Mucosa of descending colon (tissue), 3 donors: Measurements from ENCODE around the gene MXRA7. TPM values are rescaled to one million over a fixed set of nuclear protein-coding genes. Genes with fewer than 3 reads are reported as not detected.
A peak's percentile ranks its signal among the peaks of the same experiment; 100 is the strongest.

Experiments
- ATAC-seq: fragments of 200-7000 bp; cut with Tn5 transposase; one replicate; pipeline ENCODE4 v1.9.1; 2020; ENCODE audit warnings: mild to moderate bottlenecking, moderate library complexity
- DNase-seq, 3 donors: peaks; one replicate each; pipeline ENCODE4 v3.0.0-alpha.2; 2020
- H3K36me3 ChIP-seq: fragments of 200-600 bp; one replicate; pipeline ENCODE4 v1.8.0; 2021; ENCODE audit warnings: low read depth, mild to moderate bottlenecking
- H3K4me1 ChIP-seq: fragments of 200-600 bp; one replicate; pipeline ENCODE4 v1.8.0; 2021; ENCODE audit warnings: low read depth, mild to moderate bottlenecking
- H3K4me3 ChIP-seq: fragments of 200-600 bp; one replicate; pipeline ENCODE4 v1.8.0; 2021; ENCODE audit warnings: mild to moderate bottlenecking
- H3K9me3 ChIP-seq: fragments of 200-600 bp; one replicate; pipeline ENCODE4 v1.8.0; 2021; ENCODE audit warnings: mild to moderate bottlenecking
- intact Hi-C, 2 donors: fragments of 100-400 bp; cut with DNase I in 1 of 2; cut with micrococcal nuclease in 1 of 2; formaldehyde crosslinking; loops; one replicate each; pipeline versions ENCODE4 v1.11.0 to v1.11.1; 2022; cut with DNase I, micrococcal nuclease
- total RNA-seq, 3 donors: library from RNA; stranded (reverse); fragmentation: NEBNext Ultra II Directional in 2 of 3; extraction: Animal tissue kit (Norgen Biotek cat#: 25700) in 2 of 3; gene quantifications; one replicate each; pipeline versions ENCODE4 v1.2.1 to v1.2.4, GENCODE V29; 2021 to 2023
- TF ChIP-seq, protein P1 (sequence below): fragments of 200-600 bp; IDR thresholded peaks from one replicate; pipeline ENCODE4 v1.8.0; 2022; ENCODE audit warnings: antibody characterized with exemption, mild to moderate bottlenecking
- donor health status: DM: no; HTN: no; CAD: no; lungs with moderate emphysema.
- donor health status: DM: no; HTN: no; CAD: no.
- donor health status: DM: no; HTN: yes; CAD: no.

The MXRA7 gene
- total RNA-seq, 3 donors from 2014 or later, result 11.4 to 214 (median 24.5) TPM

DNA sequence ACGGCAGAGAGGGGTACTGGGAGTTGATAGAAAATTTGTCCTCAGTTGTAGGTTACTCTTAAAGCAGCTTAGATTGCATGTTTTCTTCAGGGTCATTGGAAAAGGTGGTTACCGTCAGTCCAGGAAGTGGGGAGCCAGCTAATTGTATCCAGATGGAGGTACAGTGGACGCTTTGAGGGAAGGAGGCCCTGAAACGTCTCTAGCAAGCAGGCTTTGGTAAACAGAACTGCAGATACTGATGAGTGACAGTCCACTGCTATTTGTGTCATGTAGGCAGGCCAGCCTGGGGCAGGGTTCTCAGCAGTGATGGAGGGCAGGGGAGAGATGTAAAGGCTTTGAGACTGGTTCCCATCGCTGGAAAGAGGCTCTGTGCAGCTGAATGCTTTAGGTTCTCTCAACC, 37.0 kb downstream of the MXRA7 start:
- intact Hi-C loops, result no loop called here
- ATAC-seq, result no peak

DNA sequence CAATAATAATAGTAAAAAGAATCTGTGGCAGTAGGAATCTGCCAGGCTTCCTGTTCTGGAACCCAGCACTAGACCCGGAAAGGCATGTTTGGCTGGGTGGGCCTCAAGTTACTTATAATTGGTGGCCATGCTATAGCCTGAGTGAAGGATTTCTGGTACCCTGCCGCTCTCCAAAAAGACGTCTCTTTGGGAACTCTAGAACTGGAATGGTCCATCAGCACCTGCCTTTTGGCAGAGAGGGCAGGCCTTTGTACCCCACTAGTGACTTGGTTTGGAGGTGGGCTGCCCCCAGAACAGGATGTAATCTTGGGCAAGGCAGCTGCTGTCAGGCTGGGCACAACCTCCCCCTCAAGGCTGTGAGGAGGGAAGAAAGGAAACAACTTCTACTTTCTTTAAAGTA, 37.9 kb downstream of the MXRA7 start:
- TF ChIP-seq, protein P1, sequence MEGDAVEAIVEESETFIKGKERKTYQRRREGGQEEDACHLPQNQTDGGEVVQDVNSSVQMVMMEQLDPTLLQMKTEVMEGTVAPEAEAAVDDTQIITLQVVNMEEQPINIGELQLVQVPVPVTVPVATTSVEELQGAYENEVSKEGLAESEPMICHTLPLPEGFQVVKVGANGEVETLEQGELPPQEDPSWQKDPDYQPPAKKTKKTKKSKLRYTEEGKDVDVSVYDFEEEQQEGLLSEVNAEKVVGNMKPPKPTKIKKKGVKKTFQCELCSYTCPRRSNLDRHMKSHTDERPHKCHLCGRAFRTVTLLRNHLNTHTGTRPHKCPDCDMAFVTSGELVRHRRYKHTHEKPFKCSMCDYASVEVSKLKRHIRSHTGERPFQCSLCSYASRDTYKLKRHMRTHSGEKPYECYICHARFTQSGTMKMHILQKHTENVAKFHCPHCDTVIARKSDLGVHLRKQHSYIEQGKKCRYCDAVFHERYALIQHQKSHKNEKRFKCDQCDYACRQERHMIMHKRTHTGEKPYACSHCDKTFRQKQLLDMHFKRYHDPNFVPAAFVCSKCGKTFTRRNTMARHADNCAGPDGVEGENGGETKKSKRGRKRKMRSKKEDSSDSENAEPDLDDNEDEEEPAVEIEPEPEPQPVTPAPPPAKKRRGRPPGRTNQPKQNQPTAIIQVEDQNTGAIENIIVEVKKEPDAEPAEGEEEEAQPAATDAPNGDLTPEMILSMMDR, result no peak
- Histone ChIP-seq H3K4me3 (no peak overlapping the region), H3K36me3 (no peaks in the 10 kb centered on the region), H3K9me3 (no peaks in the 10 kb centered on the region), H3K4me1 (peaks cover 19% of the 10 kb centered on the region)
- intact Hi-C loops, result no loop called here
- DNase-seq (no peak), ATAC-seq (no peak)

More for the DNA sequence above, 37.0 kb downstream of the MXRA7 start:
- no peak for DNase-seq
- Histone ChIP-seq H3K36me3 (no peaks in the 10 kb centered on the region), H3K4me3 (no peak overlapping the region), H3K4me1 (peaks cover 23% of the 10 kb centered on the region), H3K9me3 (no peaks in the 10 kb centered on the region)
- TF ChIP-seq, protein P1, result no peak

GRCh38 chr17:76672270-76672851, 38.4 kb downstream of the MXRA7 start:
- ATAC-seq (peak; percentile 48), DNase-seq (peak in 1 of 3 donors; percentile 73)
- peaks cover 19% of the 10 kb centered on the region for H3K4me1 ChIP-seq
- peak overlapping the region; percentile 27 for H3K4me3 ChIP-seq
- intact Hi-C loops, result no loop called here
- H3K9me3 ChIP-seq, result no peaks in the 10 kb centered on the region
- no peaks in the 10 kb centered on the region for H3K36me3 ChIP-seq
- TF ChIP-seq, protein P1, result no peak

DNA sequence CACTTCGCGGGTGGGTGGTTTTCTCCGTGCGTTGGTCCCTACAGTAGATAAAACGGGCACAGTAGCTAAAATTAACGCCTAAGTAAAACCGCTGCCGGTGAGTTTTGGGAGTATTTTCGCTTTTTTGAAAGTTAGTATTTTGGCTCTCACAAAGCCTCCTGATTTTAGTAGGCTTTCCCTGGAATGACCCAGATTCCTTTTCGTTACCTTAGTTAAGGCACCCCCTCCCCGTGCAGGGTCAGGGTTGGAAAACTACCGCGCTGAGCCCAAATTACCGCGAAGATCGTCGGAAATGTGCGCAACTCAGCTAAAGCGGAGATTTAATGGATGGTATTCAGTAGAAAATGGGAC, 38.9 kb downstream of the MXRA7 start:
- H3K9me3 ChIP-seq, result no peaks in the 10 kb centered on the region
- ATAC-seq, result no peak
- TF ChIP-seq, protein P1, result no peak
- H3K36me3 ChIP-seq, result no peaks in the 10 kb centered on the region
- peak overlapping the region; percentile 27 for H3K4me3 ChIP-seq
- intact Hi-C loops, result no loop called here
- H3K4me1 ChIP-seq, result peaks cover 19% of the 10 kb centered on the region
- DNase-seq, result no peak

GRCh38 chr17:76671123-76671911, 39.4 kb downstream of the MXRA7 start:
- no peaks in the 10 kb centered on the region for H3K9me3 ChIP-seq
- peak overlapping the region; percentile 27 for H3K4me3 ChIP-seq
- ATAC-seq (peak; percentile 94), DNase-seq (peak; percentile 100)
- H3K36me3 ChIP-seq, result no peaks in the 10 kb centered on the region
- intact Hi-C loops, result no loop called here
- H3K4me1 ChIP-seq, result peaks cover 19% of the 10 kb centered on the region
- TF ChIP-seq, protein P1, result peak; percentile 22
